Left renal pelvis (tissue), 4 donors: ENCODE data around the gene NSMF. TPM values are rescaled to one million over a fixed set of nuclear protein-coding genes. Genes with fewer than 3 reads are reported as not detected.
"Not testable (repeated sequence)": the region's sequence is repeated elsewhere in the genome, so short reads cannot be mapped to it uniquely, and the experiment has no call there.

Experiments
- DNase-seq, 4 donors: peaks; one replicate each; pipeline ENCODE4 v3.0.0-alpha.2; 2013; ENCODE audit warnings: low read depth in 4 of 4, low spot score in 3 of 4
- polyA plus RNA-seq, 4 donors: library from polyadenylated mRNA; unstranded; fragments of 120-200 nt; gene quantifications; one replicate each; pipeline ENCODE4 v1.2.1, GENCODE V29; 2013; ENCODE audit not compliant: insufficient read length in 4 of 4

The NSMF gene
- polyA plus RNA-seq, 4 donors = 40.4 to 51.3 (median 46.4) TPM

GRCh38 chr9:137459601-137460362 lies 648 bp upstream of the NSMF start:
- DNase-seq = no peak

- no peak for DNase-seq
These were observed 661 bp downstream of the NSMF start for GRCh38 chr9:137458194-137459151.

GRCh38 chr9:137457406-137458193 lies 1.5 kb downstream of the NSMF start:
- no peak for DNase-seq

GRCh38 chr9:137456864-137457405 lies 2.2 kb downstream of the NSMF start:
- DNase-seq = no peak

- DNase-seq = no peak
These were observed 2.9 kb downstream of the NSMF start for GRCh38 chr9:137456061-137456863.

- no peak for DNase-seq
These were observed 3.7 kb downstream of the NSMF start for GRCh38 chr9:137455359-137455991.

- DNase-seq = no peak
These were observed 4.4 kb downstream of the NSMF start for GRCh38 chr9:137454597-137455358.

- DNase-seq = no peak
These were observed 5.0 kb downstream of the NSMF start for GRCh38 chr9:137454145-137454596.

GRCh38 chr9:137453643-137454081 lies 5.5 kb downstream of the NSMF start:
- DNase-seq = peak in 3 of 4 donors; percentile 48 to 69 (median 60)

GRCh38 chr9:137452761-137453642 lies 6.1 kb downstream of the NSMF start:
- no peak for DNase-seq

- DNase-seq = no peak
These were observed 7.0 kb downstream of the NSMF start for GRCh38 chr9:137452006-137452760.

GRCh38 chr9:137451264-137452005 lies 7.7 kb downstream of the NSMF start:
- not testable (repeated sequence) for DNase-seq

GRCh38 chr9:137450539-137451222 lies 8.5 kb downstream of the NSMF start:
- not testable (repeated sequence) for DNase-seq

GRCh38 chr9:137449931-137450538 lies 9.1 kb downstream of the NSMF start:
- DNase-seq = no peak
